ENCODE measurements around the gene BPHL. TPM values are rescaled to one million over a fixed set of nuclear protein-coding genes. Genes with fewer than 3 reads are reported as not detected.

Gene BPHL
- total RNA-seq, 2 donors from 2014 or later, result 16.5 to 17.7 TPM

GRCh38 chr6:3094815-3095214, 23.7 kb upstream of the BPHL start:
- TF ChIP-seq CTCF (IDR thresholded peaks at IDR 0.05) (no peak), POLR2AphosphoS5 (IDR thresholded peaks at IDR 0.05) (no peak), POLR2A (IDR thresholded peaks at IDR 0.05) (no peak)
- WGBS, result 92% methylated on average over 2 of the region's 2 CpGs
- Histone ChIP-seq H3K9me3 (no peaks in the 10 kb centered on the region), H3K27me3 (replicated peaks; ENCODE audit: insufficient read depth) (no peaks in the 10 kb centered on the region), H3K36me3 (no peaks in the 10 kb centered on the region), H3K4me3 (no peak overlapping the region), H3K27ac (no peak overlapping the region), H3K4me1 (replicated peaks) (no peaks in the 10 kb centered on the region)
- intact Hi-C loops (cut with DNase I), result no loop called here
- DNase-seq (ENCODE audit: low spot score), result no peak

- H3K36me3 ChIP-seq, result peaks cover 0 to 11% of the 10 kb centered on the region in 2 donors
- no peaks in the 10 kb centered on the region for H3K4me1 ChIP-seq (replicated peaks)
- no peak overlapping the region for H3K27ac ChIP-seq
- WGBS, result 95% methylated on average over 3 of the region's 3 CpGs
- H3K9me3 ChIP-seq, result no peaks in the 10 kb centered on the region
- no peaks in the 10 kb centered on the region for H3K27me3 ChIP-seq (replicated peaks; ENCODE audit: insufficient read depth)
- DNase-seq (ENCODE audit: low spot score), result no peak
- intact Hi-C loops (cut with DNase I), result no loop called here
- H3K4me3 ChIP-seq, result no peak overlapping the region
- TF ChIP-seq POLR2AphosphoS5 (IDR thresholded peaks at IDR 0.05), result no peak
Measured at GRCh38 chr6:3102875-3103274, 15.6 kb upstream of the BPHL start.

- Histone ChIP-seq H3K9me3 (no peaks in the 10 kb centered on the region), H3K4me3 (no peak overlapping the region), H3K27me3 (replicated peaks; ENCODE audit: insufficient read depth) (no peaks in the 10 kb centered on the region), H3K36me3 (peaks cover 0 to 11% of the 10 kb centered on the region in 2 donors), H3K27ac (no peak overlapping the region), H3K4me1 (replicated peaks) (no peaks in the 10 kb centered on the region)
- intact Hi-C loops (cut with DNase I), result no loop called here
- TF ChIP-seq POLR2A (IDR thresholded peaks at IDR 0.05), result no peak
- TF ChIP-seq CTCF (IDR thresholded peaks at IDR 0.05), result no peak
- TF ChIP-seq POLR2AphosphoS5 (IDR thresholded peaks at IDR 0.05), result no peak
- no peak for DNase-seq (ENCODE audit: low spot score)
- 92% methylated on average over 8 of the region's 10 CpGs for WGBS
Measured at GRCh38 chr6:3108746-3109414, 9.6 kb upstream of the BPHL start.

GRCh38 chr6:3109761-3110160, 8.8 kb upstream of the BPHL start:
- Histone ChIP-seq H3K36me3 (peaks cover 0 to 7% of the 10 kb centered on the region in 2 donors), H3K27ac (no peak overlapping the region), H3K4me3 (no peak overlapping the region), H3K27me3 (replicated peaks; ENCODE audit: insufficient read depth) (no peaks in the 10 kb centered on the region), H3K9me3 (no peaks in the 10 kb centered on the region), H3K4me1 (replicated peaks) (no peaks in the 10 kb centered on the region)
- TF ChIP-seq POLR2A (IDR thresholded peaks at IDR 0.05), result no peak
- no peak for TF ChIP-seq CTCF (IDR thresholded peaks at IDR 0.05)
- TF ChIP-seq POLR2AphosphoS5 (IDR thresholded peaks at IDR 0.05), result no peak
- WGBS, result 82% methylated on average over 3 of the region's 3 CpGs
- intact Hi-C loops (cut with DNase I), result no loop called here
- DNase-seq (ENCODE audit: low spot score), result no peak

GRCh38 chr6:3114377-3114776, 4.1 kb upstream of the BPHL start:
- DNase-seq (ENCODE audit: low spot score), result no peak
- no peaks in the 10 kb centered on the region for H3K4me1 ChIP-seq (replicated peaks)
- no peaks in the 10 kb centered on the region for H3K27me3 ChIP-seq (replicated peaks; ENCODE audit: insufficient read depth)
- H3K4me3 ChIP-seq, result no peak overlapping the region
- no peak overlapping the region for H3K27ac ChIP-seq
- no peaks in the 10 kb centered on the region for H3K36me3 ChIP-seq
- intact Hi-C loops (cut with DNase I), result no loop called here
- 97% methylated on average over 6 of the region's 6 CpGs for WGBS
- no peaks in the 10 kb centered on the region for H3K9me3 ChIP-seq
- TF ChIP-seq CTCF (IDR thresholded peaks at IDR 0.05), result no peak
- TF ChIP-seq POLR2A (IDR thresholded peaks at IDR 0.05), result no peak

Measured in prostate gland (tissue), 2 donors.